Activated CD4-positive, CD25-positive, alpha-beta regulatory T cell treated with anti-CD3 and anti-CD28 coated beads, Interleukin-2, amount 50 U/mL, for 72 hours (primary cell): ENCODE results near the gene DYNLT2.
"Not testable (repeated sequence)": the region's sequence is repeated elsewhere in the genome, so short reads cannot be mapped to it uniquely, and the experiment has no call there.

Source experiments
- DNase-seq: peaks from one replicate; pipeline ENCODE4 v3.0.0; 2021

DYNLT2 gene

GRCh38 chr6:169783401-169783800 lies 32.0 kb upstream of the DYNLT2 start:
- DNase-seq, result no peak

DNA sequence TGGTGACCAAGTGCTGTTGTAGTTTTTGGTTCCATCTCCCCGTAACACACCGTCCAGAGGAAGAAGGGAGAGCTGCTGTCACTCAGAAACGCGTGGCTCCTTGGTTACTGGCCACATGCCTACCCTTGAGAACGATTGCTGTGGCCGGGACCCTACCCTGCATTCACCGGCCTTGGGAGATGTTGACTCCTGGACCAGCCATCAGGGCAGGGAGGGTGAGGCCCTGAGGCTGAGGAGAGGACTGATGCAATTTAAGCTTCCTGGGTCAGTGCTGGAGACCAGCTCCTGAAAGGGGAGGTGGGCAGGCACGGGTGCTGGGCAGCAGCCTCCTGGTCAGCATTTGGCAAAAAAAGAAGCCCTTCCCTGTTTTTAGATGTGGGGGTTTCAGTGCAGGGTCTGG lies 31.6 kb upstream of the DYNLT2 start:
- DNase-seq, result no peak

DNA sequence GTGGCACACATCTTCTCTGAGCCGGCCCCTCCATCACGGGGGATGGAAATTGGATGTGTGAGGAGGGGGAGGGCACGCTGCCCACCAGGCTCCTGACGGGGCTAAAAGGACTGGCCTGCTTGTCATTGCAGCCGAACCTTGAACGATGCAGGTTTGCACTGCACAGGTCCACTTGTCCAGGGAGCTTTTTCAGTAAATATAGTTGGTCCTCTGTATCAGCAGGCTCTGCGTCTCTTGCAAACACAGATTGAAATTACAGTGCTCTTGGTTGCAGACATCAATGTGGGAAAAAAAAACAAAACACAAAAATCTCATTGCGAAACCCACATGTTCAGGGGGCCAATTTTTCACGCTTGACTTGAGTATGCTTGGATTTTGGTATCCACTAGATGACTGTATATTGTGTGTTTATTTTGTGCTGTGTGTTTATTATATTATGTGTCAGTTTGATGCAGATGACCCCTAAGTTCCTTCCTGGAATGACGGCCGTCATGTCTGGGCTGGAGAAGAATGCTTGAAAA lies 29.3 kb upstream of the DYNLT2 start:
- no peak for DNase-seq

- no peak for DNase-seq
Measured at GRCh38 chr6:169779896-169780295, 28.5 kb upstream of the DYNLT2 start.

GRCh38 chr6:169779092-169779815 lies 27.9 kb upstream of the DYNLT2 start:
- DNase-seq, result no peak

DNA sequence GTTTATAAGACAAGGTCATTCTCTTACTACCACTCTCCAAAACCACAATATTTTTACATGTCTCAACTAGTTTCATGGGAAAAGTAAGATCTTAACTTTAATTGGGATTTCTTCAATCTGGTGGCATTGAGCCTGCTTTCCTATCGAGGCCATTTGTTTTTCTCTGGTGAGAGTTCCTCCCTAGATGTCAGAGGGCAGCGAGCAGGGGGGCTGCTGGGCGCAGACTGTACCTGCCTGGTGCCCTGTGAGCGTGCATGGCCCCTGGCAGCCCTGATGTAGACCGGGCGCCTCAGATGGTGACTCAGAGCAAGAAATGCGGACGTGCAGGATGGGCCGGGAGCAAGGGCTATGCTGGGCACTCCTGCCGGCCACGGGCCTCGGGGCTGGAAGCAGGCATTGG lies 27.3 kb upstream of the DYNLT2 start:
- no peak for DNase-seq

DNA sequence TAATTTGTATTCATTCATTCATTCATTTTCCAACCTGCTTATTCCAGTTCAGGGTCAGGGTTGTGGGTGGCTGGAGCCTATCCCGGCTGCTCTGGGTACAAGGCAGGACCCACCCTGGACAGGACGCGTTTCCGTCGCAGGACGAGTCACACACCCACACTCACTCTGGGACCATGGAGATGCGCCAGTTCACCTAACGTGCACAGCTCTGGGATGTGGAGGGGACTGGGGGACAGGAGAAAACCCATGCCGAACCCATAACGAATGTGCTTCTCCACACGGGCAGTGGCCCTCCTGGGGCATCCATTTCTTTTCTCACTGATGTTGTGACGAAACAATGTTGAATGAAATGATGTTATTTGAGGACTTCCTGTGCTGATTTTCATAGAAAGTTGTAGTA lies 26.5 kb upstream of the DYNLT2 start:
- DNase-seq, result no peak

DNA sequence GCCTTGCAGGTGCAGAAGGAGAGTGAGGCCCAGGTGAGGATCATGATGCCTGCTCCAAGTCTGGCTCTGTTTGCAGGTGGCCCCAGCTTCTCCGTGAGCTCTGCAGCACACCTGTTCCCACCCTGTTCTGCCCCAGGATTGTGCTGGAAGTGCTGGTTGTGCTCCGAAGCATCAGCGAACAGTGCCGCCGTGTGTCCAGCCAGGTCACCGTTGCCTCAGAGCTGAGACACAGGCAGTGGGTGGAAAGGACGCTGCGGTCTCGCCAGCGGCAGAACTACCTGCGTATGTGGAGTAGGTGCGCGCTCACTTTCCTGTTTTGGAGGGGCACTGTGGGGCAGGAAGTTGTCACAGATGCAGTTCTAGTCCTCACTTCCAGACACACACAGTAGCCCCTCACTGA lies 25.0 kb upstream of the DYNLT2 start:
- no peak for DNase-seq

GRCh38 chr6:169775321-169775720 lies 23.9 kb upstream of the DYNLT2 start:
- DNase-seq, result no peak

- DNase-seq, result no peak
Measured at GRCh38 chr6:169774347-169774746, 23.0 kb upstream of the DYNLT2 start.

- no peak for DNase-seq
Measured at GRCh38 chr6:169766921-169767736, 15.8 kb upstream of the DYNLT2 start.

- no peak for DNase-seq
Measured at GRCh38 chr6:169766232-169766631, 14.9 kb upstream of the DYNLT2 start.

GRCh38 chr6:169765789-169766188 lies 14.4 kb upstream of the DYNLT2 start:
- DNase-seq, result not testable (repeated sequence)

GRCh38 chr6:169763881-169764280 lies 12.5 kb upstream of the DYNLT2 start:
- no peak for DNase-seq

DNA sequence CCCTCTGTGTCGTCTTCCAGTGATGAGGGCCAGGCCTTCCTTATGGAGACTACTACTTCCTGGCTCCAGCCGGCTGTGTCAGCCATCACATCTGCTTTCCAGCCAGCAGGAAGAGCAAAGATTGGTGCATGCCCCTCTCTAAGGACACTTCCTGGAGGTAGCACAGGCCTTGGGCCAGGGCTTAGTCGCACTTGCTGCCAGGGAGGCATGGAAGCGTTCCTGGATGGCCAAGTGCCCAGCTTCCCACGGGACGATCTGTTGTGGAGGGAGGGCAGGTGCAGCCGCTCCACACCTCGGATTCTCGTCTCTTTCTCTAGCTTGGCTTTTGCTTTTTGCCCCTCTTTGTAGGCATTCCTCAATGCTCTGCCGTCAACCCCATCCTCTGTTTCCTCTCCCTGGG lies 11.9 kb upstream of the DYNLT2 start:
- no peak for DNase-seq

GRCh38 chr6:169755162-169755561 lies 3.8 kb upstream of the DYNLT2 start:
- DNase-seq, result no peak

GRCh38 chr6:169752074-169752623 lies 777 bp upstream of the DYNLT2 start:
- no peak for DNase-seq

- no peak for DNase-seq
Measured at GRCh38 chr6:169746556-169746955, 4.8 kb downstream of the DYNLT2 start.

- DNase-seq, result no peak
Measured at GRCh38 chr6:169745405-169745804, 6.0 kb downstream of the DYNLT2 start.

- DNase-seq, result no peak
Measured at GRCh38 chr6:169741344-169741743, 10.0 kb downstream of the DYNLT2 start.

GRCh38 chr6:169738976-169739529 lies 12.3 kb downstream of the DYNLT2 start:
- DNase-seq, result no peak

GRCh38 chr6:169738204-169738975 lies 13.0 kb downstream of the DYNLT2 start:
- no peak for DNase-seq

DNA sequence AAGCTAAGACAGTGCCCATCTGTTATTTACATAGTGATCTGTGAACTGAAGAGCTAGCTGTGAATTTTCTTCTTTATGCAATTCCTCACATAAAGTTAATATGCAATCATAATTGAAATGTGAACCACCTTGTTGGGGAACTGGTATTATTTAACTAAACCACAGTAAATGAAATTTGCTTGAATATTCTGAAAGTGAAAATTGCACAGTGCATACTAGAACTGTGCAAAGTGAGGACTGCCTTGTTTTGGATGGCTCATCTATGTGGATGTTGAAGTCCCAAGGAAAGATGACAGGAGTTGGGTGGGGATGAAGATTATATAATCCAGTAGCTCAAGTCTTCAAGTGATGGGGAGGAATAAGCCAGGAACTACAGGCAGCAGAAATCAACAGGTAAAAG lies 21.4 kb downstream of the DYNLT2 start:
- no peak for DNase-seq
